HG03565 (cell line): ENCODE results near the gene NIN.
"Not testable (repeated sequence)": the region's sequence is repeated elsewhere in the genome, so short reads cannot be mapped to it uniquely, and the experiment has no call there.

ENCODE experiments used
- ATAC-seq: cut with Tn5 transposase; IDR thresholded peaks from one replicate; pipeline ENCODE4 v1.9.1; 2021; ENCODE audit warnings: mild to moderate bottlenecking, moderate library complexity; ENCODE audit not compliant: unreplicated experiment

The NIN gene

GRCh38 chr14:50719911-50720759 lies 110.8 kb downstream of the NIN start:
- no peak for ATAC-seq

GRCh38 chr14:50718949-50719348 lies 112.0 kb downstream of the NIN start:
- no peak for ATAC-seq

- ATAC-seq, result no peak
These were observed 113.2 kb downstream of the NIN start for GRCh38 chr14:50717811-50718210.

GRCh38 chr14:50714450-50715073 lies 116.4 kb downstream of the NIN start:
- ATAC-seq, result no peak

GRCh38 chr14:50711043-50711442 lies 119.9 kb downstream of the NIN start:
- ATAC-seq, result no peak

GRCh38 chr14:50705026-50705593 lies 125.9 kb downstream of the NIN start:
- ATAC-seq, result no peak

- ATAC-seq, result no peak
These were observed 126.4 kb downstream of the NIN start for GRCh38 chr14:50704454-50705010.

- no peak for ATAC-seq
These were observed 133.2 kb downstream of the NIN start for GRCh38 chr14:50697659-50698290.

GRCh38 chr14:50694260-50694659 lies 136.7 kb downstream of the NIN start:
- ATAC-seq, result not testable (repeated sequence)

GRCh38 chr14:50688875-50689274 lies 142.1 kb downstream of the NIN start:
- ATAC-seq, result no peak

GRCh38 chr14:50679674-50680073 lies 151.3 kb downstream of the NIN start:
- no peak for ATAC-seq

- no peak for ATAC-seq
These were observed 152.8 kb downstream of the NIN start for GRCh38 chr14:50678163-50678562.

GRCh38 chr14:50677527-50678063 lies 153.4 kb downstream of the NIN start:
- peak; percentile 47 for ATAC-seq

- ATAC-seq, result peak; percentile 25
These were observed 154.0 kb downstream of the NIN start for GRCh38 chr14:50676814-50677516.

- no peak for ATAC-seq
These were observed 155.4 kb downstream of the NIN start for GRCh38 chr14:50675597-50675996.

GRCh38 chr14:50670866-50671256 lies 160.1 kb downstream of the NIN start:
- ATAC-seq, result no peak

GRCh38 chr14:50670196-50670865 lies 160.6 kb downstream of the NIN start:
- no peak for ATAC-seq
